GM12875 (cell line): ENCODE measurements around the gene MLLT10.
A peak's percentile ranks its signal among the peaks of the same experiment; 100 is the strongest.

Experiments used
- H3K4me3 ChIP-seq: one replicate; pipeline ENCODE4 v1.5.1; 2011; ENCODE audit warnings: low read depth, low read length, control low read depth
- CTCF ChIP-seq: IDR thresholded peaks from 2 replicates; pipeline ENCODE4 v1.5.1; 2011; ENCODE audit warnings: low read depth, mild to moderate bottlenecking, control low read depth, inconsistent platforms, low read length, moderate library complexity, borderline replicate concordance; ENCODE audit not compliant: insufficient read depth

Gene MLLT10

GRCh38 chr10:21497177-21497807, 36.7 kb upstream of the MLLT10 start:
- no peak for TF ChIP-seq CTCF

GRCh38 chr10:21498377-21498776, 35.7 kb upstream of the MLLT10 start:
- H3K4me3 ChIP-seq, result no peak overlapping the region
- TF ChIP-seq CTCF, result no peak

More at GRCh38 chr10:21497177-21497807, 36.7 kb upstream of the MLLT10 start:
- peak overlapping the region; percentile 89 for H3K4me3 ChIP-seq

- no peak for TF ChIP-seq CTCF
- H3K4me3 ChIP-seq, result no peak overlapping the region
These were observed 35.0 kb upstream of the MLLT10 start for GRCh38 chr10:21498986-21499385.

- 0 out of 2 replicates have a peak, but pooled peaks have one; percentile 2 for TF ChIP-seq CTCF
- H3K4me3 ChIP-seq, result peak overlapping the region; percentile 40
These were observed 34.1 kb upstream of the MLLT10 start for GRCh38 chr10:21499701-21500577.

GRCh38 chr10:21500578-21500910, 33.5 kb upstream of the MLLT10 start:
- TF ChIP-seq CTCF, result no peak
- H3K4me3 ChIP-seq, result peak overlapping the region; percentile 40

- TF ChIP-seq CTCF, result no peak
- no peak overlapping the region for H3K4me3 ChIP-seq
These were observed 32.9 kb upstream of the MLLT10 start for GRCh38 chr10:21501091-21501490.
